Activated CD8-positive, alpha-beta T cell treated with anti-CD3 and anti-CD28 coated beads for 36 hours (primary cell): ENCODE results near the gene TK2. TPM values are rescaled to one million over a fixed set of nuclear protein-coding genes. Genes with fewer than 3 reads are reported as not detected.

Source experiments
- ATAC-seq: fragments of 200-7000 bp; cut with Tn5 transposase; one replicate; pipeline ENCODE4 v1.10.0; 2021; ENCODE audit warnings: mild to moderate bottlenecking, moderate library complexity
- CTCF ChIA-PET: fragments of 350-600 bp; sonication (Branson Sonifier 250); formaldehyde crosslinking; loops from one replicate; lab custom pipeline; 2021; ENCODE audit warnings: antibody characterized with exemption; lab: Charles Lee
- POLR2A ChIA-PET: fragments of 350-600 bp; sonication (Branson Sonifier 250); formaldehyde crosslinking; loops from one replicate; lab custom pipeline; 2021; ENCODE audit warnings: antibody characterized with exemption; lab: Charles Lee
- DNase-seq: peaks from one replicate; pipeline ENCODE4 v3.0.0-alpha.2; 2020
- H3K27ac Mint-ChIP-seq: one replicate; pipeline ENCODE4 v1.8.0; 2021; ENCODE audit warnings: mild to moderate bottlenecking, mixed read lengths
- H3K27me3 Mint-ChIP-seq: one replicate; pipeline ENCODE4 v1.8.0; 2021; ENCODE audit warnings: mixed read lengths
- H3K36me3 Mint-ChIP-seq: one replicate; pipeline ENCODE4 v1.8.0; 2021; ENCODE audit warnings: low read depth, mixed read lengths
- H3K4me1 Mint-ChIP-seq: one replicate; pipeline ENCODE4 v1.8.0; 2021; ENCODE audit warnings: low read depth, mixed read lengths
- H3K4me3 Mint-ChIP-seq: one replicate; pipeline ENCODE4 v1.8.0; 2021; ENCODE audit warnings: mild to moderate bottlenecking, moderate library complexity, mixed read lengths
- H3K9me3 Mint-ChIP-seq: one replicate; pipeline ENCODE4 v1.8.0; 2021; ENCODE audit warnings: mixed read lengths
- intact Hi-C: fragments of 100-400 bp; cut with micrococcal nuclease; formaldehyde crosslinking; loops from one replicate; pipeline ENCODE4 v1.10.0; 2022
- total RNA-seq, 2 experiments: library from RNA; stranded (reverse); gene quantifications; one replicate each; pipeline ENCODE4 v1.2.3, GENCODE V29; 2021
- TF ChIP-seq, protein P1 (sequence below): fragments of 200-600 bp; IDR thresholded peaks from one replicate; pipeline ENCODE4 v1.8.0; 2022; ENCODE audit warnings: antibody characterized with exemption, mild to moderate bottlenecking

The TK2 gene
- total RNA-seq, 2 experiments from 2014 or later, result 3.2 to 4.4 TPM

DNA sequence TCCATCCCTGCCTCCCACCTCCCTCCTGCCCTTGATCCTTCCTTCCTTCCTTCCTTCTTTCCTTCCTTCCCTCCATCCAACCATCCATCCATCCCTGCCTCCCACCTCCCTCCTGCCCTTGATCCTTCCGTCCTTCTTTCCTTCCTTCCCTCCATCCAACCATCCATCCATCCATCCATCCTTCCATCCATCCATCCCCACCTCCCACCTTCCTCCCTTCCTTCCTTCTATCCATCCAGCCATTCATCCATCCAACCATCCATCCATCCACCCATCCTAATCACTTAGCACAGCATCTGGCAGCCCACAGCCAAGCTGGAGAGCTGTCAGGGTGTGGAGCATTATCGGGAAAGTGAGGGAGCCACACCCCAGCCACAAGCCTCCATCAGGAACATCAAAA, 54.5 kb downstream of the TK2 start:
- Mint-ChIP-seq H3K4me3 (no peak overlapping the region), H3K4me1 (peaks cover 7% of the 10 kb centered on the region), H3K27ac (no peak overlapping the region), H3K9me3 (peaks cover 2% of the 10 kb centered on the region), H3K27me3 (no peaks in the 10 kb centered on the region), H3K36me3 (no peaks in the 10 kb centered on the region)
- ATAC-seq, result no peak
- intact Hi-C loops, result no loop called here
- POLR2A ChIA-PET, result no interaction called here
- CTCF ChIA-PET, result no interaction called here
- TF ChIP-seq, protein P1, sequence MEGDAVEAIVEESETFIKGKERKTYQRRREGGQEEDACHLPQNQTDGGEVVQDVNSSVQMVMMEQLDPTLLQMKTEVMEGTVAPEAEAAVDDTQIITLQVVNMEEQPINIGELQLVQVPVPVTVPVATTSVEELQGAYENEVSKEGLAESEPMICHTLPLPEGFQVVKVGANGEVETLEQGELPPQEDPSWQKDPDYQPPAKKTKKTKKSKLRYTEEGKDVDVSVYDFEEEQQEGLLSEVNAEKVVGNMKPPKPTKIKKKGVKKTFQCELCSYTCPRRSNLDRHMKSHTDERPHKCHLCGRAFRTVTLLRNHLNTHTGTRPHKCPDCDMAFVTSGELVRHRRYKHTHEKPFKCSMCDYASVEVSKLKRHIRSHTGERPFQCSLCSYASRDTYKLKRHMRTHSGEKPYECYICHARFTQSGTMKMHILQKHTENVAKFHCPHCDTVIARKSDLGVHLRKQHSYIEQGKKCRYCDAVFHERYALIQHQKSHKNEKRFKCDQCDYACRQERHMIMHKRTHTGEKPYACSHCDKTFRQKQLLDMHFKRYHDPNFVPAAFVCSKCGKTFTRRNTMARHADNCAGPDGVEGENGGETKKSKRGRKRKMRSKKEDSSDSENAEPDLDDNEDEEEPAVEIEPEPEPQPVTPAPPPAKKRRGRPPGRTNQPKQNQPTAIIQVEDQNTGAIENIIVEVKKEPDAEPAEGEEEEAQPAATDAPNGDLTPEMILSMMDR, result no peak
- no peak for DNase-seq

GRCh38 chr16:66494916-66495315, 55.0 kb downstream of the TK2 start:
- intact Hi-C loops, result no loop called here
- TF ChIP-seq, protein P1, result no peak
- H3K27me3 Mint-ChIP-seq, result no peaks in the 10 kb centered on the region
- no peak for DNase-seq
- no peak for ATAC-seq
- H3K27ac Mint-ChIP-seq, result no peak overlapping the region
- H3K4me3 Mint-ChIP-seq, result no peak overlapping the region
- H3K9me3 Mint-ChIP-seq, result peaks cover 2% of the 10 kb centered on the region
- H3K36me3 Mint-ChIP-seq, result no peaks in the 10 kb centered on the region
- peaks cover 7% of the 10 kb centered on the region for H3K4me1 Mint-ChIP-seq
- ChIA-PET CTCF (no interaction called here), POLR2A (no interaction called here)

- Mint-ChIP-seq H3K36me3 (no peaks in the 10 kb centered on the region), H3K27ac (no peak overlapping the region), H3K9me3 (peaks cover 2% of the 10 kb centered on the region), H3K4me1 (peaks cover 7% of the 10 kb centered on the region), H3K27me3 (no peaks in the 10 kb centered on the region), H3K4me3 (no peak overlapping the region)
- intact Hi-C loops, result no loop called here
- TF ChIP-seq, protein P1, result no peak
- DNase-seq, result no peak
- POLR2A ChIA-PET, result no interaction called here
- no peak for ATAC-seq
- CTCF ChIA-PET, result interaction anchor here (2.5 kb wide), 1 partner anchor 17 kb away, joined by 7 read pairs; no protein-coding TSS in a partner anchor
Observed at GRCh38 chr16:66493490-66494401, 56.2 kb downstream of the TK2 start.

DNA sequence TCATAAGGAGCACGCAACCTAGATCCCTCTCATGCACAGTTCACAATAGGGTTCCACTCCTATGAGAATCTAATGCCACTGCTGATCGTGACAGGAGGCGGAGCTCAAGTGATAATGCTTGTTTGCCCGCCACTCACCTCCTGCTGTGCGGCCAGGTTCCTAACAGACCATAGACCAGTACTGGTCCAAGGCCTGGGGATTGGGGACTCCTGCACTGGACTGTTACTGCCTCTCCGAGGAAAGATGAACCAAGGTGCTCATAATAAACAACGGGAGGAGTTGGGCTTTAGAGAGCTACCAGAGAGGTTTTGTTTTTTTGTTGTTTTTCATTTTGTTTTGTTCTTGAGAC, 58.2 kb downstream of the TK2 start:
- TF ChIP-seq, protein P1, result no peak
- no peak for DNase-seq
- intact Hi-C loops, result no loop called here
- H3K36me3 Mint-ChIP-seq, result no peaks in the 10 kb centered on the region
- CTCF ChIA-PET, result interaction anchor here (1.2 to 2.5 kb wide), 3 partner anchors 9 to 71 kb away, joined by 3 to 7 read pairs (median 3); no protein-coding TSS in a partner anchor
- H3K9me3 Mint-ChIP-seq, result no peaks in the 10 kb centered on the region
- POLR2A ChIA-PET, result no interaction called here
- peaks cover 7% of the 10 kb centered on the region for H3K4me1 Mint-ChIP-seq
- no peak for ATAC-seq
- no peaks in the 10 kb centered on the region for H3K27me3 Mint-ChIP-seq
- H3K27ac Mint-ChIP-seq, result no peak overlapping the region
- no peak overlapping the region for H3K4me3 Mint-ChIP-seq
